ENCODE measurements around the gene ADAM12.

The ADAM12 gene

DNA sequence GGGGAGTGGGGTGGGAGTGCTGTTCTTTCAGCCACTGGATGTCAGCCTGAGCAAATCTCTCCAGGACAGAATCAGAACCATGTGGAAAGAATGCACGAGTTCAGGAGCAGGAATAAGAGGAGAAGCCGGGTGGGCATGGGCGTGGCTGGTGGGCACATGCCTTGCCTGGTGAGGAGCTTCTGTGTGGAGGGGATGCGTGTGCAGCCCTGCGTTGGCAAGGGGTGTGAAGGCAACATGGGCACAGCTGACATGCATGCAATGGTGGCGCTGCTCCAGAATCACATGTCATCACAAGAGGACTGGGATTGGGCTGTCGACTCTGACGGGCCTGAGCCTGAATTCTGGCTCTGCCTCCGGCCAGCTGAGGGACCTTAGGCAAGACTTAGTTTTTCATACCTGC lies 162.1 kb downstream of the ADAM12 start:
- DNase-seq (ENCODE audit: low read depth) = no peak
- no peak overlapping the region for H3K4me3 ChIP-seq (ENCODE audit: low read depth, low read length)

DNA sequence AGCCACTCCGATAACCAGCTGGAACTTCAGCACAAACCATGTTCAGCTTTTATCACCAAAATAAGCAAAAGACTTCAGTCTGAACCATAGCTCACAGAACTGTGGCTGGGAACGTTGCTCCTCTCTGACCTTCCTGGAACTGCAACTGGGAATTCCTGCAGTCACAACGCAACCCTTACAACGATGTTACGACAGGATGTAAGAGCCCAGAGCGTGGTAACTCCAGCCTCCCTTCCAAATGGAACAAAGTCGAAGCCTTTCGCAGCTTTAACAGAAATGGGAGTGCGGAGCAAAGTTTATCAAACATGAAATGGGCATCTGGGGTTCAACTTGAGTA lies 162.6 kb downstream of the ADAM12 start:
- peak; percentile 59 for DNase-seq (ENCODE audit: low read depth)
- no peak overlapping the region for H3K4me3 ChIP-seq (ENCODE audit: low read depth, low read length)

DNA sequence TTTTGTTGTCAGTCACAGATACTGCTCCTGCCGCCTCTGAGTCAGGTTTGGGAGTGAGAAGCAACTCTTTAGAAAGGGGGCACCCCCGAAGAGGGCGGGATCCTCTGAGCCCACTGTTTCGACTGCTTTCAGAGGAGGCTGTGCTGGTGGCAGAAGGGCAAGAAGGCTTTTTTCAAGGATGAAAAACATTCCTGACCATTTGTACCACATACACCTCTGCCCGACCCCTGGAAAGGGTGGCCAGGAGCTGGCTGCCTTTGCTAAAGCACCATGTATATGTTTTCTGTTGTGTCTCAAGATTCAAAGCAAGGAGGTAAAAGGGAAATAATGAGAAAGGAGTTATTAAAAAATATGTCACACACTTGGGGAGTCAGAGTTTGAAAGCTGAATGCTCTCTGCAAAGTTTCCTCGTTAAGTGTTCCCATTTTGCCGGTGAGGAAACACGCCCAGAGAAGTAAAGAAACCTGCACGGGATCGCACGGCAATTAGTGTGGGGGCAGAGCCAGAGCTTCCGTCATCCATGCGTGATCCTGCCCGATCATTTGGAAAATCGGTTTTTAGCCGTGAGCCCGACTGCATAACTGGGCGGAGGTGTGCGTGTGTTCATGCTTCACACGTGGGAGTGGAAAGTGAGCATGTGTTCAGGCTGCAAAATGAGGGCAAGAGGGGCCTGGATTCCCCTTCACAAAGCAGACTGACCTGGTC lies 163.2 kb downstream of the ADAM12 start:
- no peak for DNase-seq (ENCODE audit: low read depth)
- no peak overlapping the region for H3K4me3 ChIP-seq (ENCODE audit: low read depth, low read length)

DNA sequence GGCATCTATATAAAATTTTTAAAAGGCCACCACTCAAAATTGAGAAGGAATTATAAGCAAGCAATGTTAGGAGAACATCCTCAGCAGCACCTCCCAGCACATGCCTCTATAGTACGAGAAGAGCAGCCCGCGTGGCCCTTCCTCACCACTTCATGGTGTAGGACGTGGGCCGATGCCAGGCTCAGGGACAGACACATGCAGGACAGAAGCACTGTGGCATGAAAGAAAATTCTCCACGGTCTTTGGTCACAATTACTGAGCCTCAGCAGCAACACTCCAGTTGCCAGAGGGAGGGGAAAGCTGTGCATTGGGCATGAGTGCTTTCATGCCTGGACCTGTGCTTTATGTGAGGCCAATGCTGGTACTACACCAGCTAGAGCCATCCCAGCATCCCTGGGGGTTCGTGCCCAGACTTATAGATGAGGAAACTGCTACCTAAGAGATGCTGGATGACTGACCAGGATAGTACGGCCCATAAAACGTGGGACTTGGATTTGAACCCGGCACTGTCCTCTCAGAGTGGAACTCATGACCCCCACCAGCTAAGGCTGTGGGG lies 164.7 kb downstream of the ADAM12 start:
- DNase-seq (ENCODE audit: low read depth) = no peak
- H3K4me3 ChIP-seq (ENCODE audit: low read depth, low read length) = no peak overlapping the region

DNA sequence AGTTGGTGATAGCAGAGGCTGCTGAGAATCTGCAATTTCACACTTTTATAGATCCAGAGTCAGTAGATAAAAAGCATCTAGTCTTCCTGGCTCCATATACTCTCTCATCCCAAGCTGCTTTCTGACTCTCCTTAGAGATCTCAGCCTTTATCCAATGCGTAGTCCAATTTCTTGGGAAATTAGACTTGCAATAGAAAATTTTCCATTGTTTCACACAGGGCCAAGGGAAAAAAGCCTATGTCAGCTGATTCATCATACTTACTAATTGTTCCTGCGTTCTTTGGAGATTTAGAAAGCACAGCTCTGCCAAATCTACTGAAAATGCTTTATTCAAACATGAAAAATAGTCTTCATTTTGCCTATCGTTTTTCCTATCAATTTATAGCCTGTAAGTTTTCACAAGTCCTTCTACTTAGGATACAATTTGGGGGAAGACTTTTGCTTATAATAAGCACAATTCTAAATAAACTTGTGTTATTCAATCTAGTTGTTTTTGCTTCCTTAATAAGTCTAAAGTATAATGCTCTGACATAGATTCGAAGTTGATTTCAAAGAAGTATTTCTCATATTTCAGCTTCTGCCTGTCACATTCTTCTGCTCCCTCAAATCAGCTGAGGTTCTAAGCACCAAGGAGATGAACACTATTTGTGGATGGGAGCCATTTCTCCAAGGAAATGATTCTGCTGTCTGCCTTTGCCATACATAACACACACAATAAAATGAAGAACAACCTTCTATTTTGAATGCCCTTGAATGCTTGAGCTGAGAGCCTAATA lies 165.4 kb downstream of the ADAM12 start:
- no peak overlapping the region for H3K4me3 ChIP-seq (ENCODE audit: low read depth, low read length)
- DNase-seq (ENCODE audit: low read depth) = no peak

DNA sequence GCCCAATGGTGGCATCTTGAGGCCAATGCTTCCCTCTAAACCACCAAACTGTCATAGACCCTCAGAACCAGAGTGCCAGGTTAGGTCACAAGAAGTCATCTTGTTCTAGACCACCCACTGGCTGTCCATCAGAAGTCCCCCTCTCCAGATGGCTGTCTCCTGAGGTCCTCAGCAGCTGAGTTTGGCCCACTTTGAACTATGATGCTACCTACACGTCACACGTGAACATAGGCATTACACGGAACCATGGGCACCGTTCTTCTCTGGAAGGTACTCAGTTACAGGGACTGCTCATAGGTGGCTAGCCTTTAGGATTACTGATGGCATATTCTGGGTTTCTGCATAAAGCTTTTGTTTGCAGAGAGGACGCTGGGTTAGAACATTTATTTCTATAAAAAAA lies 166.4 kb downstream of the ADAM12 start:
- no peak overlapping the region for H3K4me3 ChIP-seq (ENCODE audit: low read depth, low read length)
- no peak for DNase-seq (ENCODE audit: low read depth)

DNA sequence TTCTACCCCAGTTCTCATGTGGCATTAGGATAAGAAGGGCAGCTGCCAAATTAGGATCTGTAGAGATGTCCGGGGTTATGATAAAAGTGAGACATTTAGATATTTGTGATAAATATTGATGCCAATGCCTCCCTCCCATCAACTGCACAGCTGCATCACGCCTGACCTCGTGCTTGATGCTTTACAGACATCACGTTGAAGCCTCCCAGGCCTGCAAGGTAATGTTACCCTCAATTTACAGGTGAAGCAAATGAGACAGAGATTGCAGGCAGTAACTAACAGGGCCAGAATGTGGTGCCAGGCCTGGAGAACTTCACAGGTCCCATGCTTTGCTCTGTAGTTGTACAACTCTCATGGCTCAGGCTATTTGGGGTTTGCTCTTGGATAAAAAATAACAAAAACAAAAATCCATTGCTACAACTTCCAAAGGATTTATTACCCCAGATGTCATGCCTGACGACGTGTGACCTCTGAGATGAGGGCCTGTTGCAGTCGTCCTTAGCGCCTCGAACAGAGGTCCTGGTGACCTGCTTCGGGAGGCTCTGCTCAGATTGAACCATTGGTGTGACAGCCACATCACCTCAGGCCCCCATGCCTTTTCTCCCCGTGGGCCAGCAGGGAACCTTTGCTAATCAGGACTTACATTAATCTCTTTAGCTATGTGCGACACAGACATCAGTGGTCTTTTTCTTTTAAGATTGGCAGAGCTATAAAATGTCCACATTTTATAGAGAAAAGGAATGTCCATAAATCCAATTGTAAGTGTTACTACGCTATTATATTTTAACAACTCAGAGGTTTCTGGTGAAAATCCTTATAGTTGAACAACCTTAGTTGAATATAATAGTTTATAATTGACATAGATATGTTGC lies 169.3 kb downstream of the ADAM12 start:
- DNase-seq (ENCODE audit: low read depth) = no peak
- no peak overlapping the region for H3K4me3 ChIP-seq (ENCODE audit: low read depth, low read length)

DNA sequence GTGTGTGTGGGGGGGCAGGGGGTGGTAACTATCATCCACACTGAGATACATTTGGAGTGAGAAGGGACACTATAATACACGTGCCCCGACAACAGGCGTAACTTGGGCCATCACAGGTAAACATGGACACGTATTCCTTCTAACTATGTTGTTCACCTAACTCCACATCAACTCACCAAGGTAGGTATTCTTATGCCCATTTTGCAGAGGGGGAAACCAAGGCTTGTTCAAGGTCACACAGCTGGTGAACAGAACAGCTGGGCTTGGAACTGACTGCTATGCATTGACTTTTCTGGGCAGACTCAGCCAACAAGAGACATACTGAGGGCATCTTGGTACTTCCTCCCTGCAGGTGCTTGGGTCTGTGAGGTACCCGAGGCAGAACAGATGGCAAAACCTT lies 170.1 kb downstream of the ADAM12 start:
- H3K4me3 ChIP-seq (ENCODE audit: low read depth, low read length) = no peak overlapping the region
- no peak for DNase-seq (ENCODE audit: low read depth)

DNA sequence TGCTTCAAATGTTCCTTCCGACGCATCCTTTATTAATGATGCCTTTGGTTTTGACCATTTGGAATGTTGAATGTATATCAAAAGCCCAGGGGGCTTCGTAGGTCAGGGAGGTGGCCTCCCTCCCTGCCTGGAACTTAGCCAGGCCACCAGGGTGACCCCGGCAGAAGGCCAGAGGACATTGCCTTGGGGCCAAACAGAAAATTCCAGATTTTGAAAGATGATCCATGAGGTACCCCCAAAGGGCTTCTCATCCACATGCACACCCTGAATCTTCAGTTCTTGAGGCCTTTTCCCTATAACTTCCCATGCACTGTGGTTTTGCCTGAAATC lies 171.7 kb downstream of the ADAM12 start:
- DNase-seq (ENCODE audit: low read depth) = no peak
- no peak overlapping the region for H3K4me3 ChIP-seq (ENCODE audit: low read depth, low read length)

DNA sequence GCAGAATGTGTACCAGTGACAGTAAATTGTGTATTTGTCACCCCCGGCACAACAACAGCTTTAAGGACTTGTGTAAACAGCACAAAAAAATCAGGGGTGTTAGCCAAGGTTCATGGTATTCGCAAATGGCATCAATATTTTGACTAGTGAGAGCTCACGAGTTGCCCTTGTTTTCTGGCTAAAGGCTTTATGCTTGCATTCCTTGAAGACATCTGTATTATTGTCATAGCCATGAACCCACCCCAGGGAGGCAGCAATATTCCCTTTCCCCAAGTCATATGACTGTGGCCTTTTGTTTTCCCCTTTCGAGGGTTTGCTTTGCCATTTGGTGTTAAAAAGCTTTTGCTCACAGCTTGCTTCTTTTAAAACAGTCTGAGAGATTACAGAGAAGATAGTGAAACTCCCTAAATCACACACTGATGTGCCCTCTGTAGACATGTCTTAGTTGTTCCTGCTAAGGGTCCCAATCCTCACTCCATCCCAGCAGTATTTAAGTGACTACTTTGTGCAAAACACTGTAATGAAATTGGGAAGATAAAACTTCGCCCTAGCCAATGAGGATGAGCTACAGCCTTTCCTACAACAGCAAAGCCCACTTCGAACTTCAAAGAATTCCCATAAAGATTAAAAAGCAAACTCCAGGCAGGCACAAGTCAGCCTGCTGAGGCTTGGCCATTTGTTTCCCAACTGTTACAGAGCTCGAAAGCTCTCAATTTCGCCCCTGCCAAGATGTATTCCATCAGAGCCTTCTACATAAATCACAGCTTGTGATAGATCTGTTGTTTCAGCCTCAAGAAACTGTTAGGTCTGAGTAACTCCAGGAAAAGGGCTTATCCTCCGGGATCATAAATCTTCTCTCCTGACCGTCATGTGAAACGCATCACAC lies 172.3 kb downstream of the ADAM12 start:
- peak; percentile 92 for DNase-seq (ENCODE audit: low read depth)

DNA sequence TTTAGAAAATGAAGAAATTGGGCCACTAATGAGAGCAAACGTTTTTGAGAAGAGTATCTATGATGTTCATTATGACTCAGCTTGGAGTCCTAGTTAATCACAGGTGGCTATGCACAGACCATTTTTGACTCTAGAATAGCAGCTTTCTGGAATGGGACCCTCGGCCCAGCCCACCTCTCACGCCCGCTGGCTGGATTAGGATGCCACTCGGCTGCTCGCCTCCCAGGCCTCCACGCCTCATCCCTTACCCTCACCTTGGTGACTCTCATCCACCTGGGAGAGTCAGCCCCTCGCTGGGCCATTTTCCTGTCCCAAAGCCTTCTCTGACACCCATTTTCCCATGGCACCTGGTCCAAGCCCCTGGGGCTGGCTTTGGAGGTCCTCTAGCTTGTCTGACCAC lies 173.6 kb downstream of the ADAM12 start:
- DNase-seq (ENCODE audit: low read depth) = no peak
- H3K4me3 ChIP-seq (ENCODE audit: low read depth, low read length) = no peak overlapping the region

More for the DNA sequence above, 172.3 kb downstream of the ADAM12 start:
- H3K4me3 ChIP-seq (ENCODE audit: low read depth, low read length) = no peak overlapping the region

DNA sequence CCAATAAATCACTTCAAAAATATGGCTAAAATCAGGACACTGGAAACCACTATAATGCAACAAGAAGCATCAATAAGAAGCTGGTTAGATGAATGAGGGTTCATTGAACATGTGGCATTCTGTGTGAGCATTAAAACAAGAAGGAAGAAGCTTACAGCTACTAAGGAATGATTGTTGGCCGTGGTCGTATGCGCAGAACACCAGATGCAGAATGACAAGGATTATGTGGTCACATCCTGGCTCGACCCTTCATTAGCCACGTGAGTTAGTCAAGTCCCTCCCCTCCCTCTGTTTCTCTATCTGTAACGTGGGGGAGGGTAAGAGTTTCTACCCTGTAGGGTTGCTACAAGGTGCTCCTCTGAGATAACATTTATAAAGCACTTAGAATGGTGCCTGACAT lies 174.3 kb downstream of the ADAM12 start:
- DNase-seq (ENCODE audit: low read depth) = no peak
- H3K4me3 ChIP-seq (ENCODE audit: low read depth, low read length) = no peak overlapping the region

DNA sequence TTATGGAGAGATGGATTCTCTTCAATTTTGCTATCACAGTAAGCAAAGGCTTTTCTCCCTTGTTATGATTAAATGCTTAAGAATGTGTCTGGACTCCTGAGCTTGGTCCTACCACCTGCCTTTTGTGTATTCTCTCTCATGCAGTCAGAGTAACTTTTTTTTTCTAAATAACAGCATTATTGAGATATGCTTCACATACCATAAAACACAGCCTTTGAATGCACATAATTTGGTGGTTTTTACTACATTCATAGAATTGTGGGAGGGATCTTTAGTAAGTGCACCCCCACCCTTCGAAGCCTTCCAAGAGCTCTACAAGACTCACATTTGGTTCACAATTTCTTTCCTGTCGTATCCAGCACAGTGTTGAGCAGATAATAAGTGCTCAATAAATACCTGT lies 175.5 kb downstream of the ADAM12 start:
- DNase-seq (ENCODE audit: low read depth) = no peak
- no peak overlapping the region for H3K4me3 ChIP-seq (ENCODE audit: low read depth, low read length)

DNA sequence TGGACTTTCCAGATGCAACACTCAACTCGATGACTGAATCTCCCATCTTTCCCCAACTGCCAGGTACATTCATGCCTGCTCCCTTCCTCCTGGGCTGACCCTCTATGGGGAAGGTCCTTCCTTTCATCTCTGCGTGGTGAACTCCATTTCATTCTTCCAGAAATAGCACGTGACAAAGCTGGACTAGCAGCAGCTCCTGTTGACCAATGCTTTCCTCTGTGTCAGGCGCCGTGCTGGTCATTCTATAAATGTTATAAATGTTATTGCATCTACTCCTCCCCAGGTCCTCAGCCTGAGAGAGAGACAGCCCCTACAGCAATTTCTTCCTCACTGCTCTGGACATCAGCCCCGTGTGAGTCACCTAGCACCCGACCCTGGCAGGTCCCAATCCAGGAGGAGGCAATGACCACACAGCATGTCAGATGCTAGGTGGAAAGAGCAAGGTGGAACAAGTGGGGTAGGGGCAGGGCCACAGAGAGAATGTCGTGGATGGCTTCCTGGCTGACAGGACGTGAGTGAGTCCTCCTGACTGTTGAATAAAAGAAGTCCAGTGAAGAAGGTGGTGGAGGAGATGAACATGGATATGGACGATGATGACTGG lies 178.1 kb downstream of the ADAM12 start:
- no peak overlapping the region for H3K4me3 ChIP-seq (ENCODE audit: low read depth, low read length)
- DNase-seq (ENCODE audit: low read depth) = no peak

DNA sequence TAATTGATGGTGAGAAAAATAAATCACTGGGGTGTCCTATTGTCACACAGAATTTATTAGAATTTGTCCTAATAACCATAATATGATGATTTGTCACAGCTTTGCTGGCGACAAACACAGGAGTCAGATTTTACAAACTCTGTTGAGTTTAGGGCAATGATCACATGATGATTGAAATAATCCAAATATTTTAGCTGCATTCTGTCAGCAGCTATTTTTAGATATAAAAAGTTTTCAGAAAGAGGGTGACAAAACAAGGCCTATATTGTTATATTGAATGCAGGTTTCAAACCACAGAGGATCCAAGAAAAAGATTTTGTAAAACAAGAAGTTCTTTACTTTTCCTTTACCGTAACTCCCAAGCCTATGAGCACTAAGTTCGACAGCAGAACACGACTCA lies 178.8 kb downstream of the ADAM12 start:
- DNase-seq (ENCODE audit: low read depth) = no peak

DNA sequence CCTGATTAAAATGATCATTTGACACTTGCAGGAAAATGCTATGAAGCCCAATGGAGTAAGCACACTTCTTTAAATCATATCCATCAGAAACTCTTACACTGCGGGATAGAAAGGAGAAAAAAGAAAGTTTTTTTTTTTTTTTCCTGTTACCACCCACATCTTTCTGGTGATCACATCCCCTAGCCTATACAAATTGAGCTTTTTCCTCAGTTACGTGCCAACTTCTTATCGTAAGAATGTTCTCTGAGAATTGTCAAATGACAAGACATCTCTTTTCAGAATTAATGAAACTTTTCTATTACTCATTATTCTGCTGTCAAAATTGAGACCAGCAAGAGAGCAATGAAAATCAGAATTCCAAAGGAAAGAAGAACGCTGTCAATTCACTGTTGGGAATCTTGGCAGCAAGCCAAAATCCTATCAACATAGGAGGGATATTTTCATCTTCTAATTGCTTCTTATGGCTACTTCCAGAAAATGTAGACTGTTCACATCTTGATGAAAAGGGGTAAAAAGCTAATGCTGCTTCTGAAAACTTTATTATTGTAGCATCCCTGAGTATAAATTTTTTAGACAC lies 179.5 kb downstream of the ADAM12 start:
- DNase-seq (ENCODE audit: low read depth) = no peak
- H3K4me3 ChIP-seq (ENCODE audit: low read depth, low read length) = no peak overlapping the region

More for the DNA sequence above, 178.8 kb downstream of the ADAM12 start:
- H3K4me3 ChIP-seq (ENCODE audit: low read depth, low read length) = no peak overlapping the region

DNA sequence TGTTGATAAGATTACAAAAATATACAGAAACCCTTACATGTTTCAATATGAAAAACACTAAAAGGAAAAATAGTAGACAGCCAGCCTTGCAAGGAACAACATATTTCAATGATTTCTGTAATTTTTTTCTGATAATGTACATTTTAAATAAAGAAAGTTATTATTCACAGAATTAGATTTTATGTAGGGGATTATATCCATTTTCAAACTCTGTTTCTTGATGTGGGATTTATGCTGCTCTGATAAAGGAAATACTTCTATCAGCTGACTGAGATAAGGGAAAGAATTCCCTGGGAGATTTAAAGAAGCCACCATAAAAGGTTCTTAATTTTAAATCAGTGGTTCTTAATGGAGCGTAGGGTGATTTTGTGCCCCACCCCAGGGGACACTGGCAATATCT lies 180.4 kb downstream of the ADAM12 start:
- H3K4me3 ChIP-seq (ENCODE audit: low read depth, low read length) = no peak overlapping the region

DNA sequence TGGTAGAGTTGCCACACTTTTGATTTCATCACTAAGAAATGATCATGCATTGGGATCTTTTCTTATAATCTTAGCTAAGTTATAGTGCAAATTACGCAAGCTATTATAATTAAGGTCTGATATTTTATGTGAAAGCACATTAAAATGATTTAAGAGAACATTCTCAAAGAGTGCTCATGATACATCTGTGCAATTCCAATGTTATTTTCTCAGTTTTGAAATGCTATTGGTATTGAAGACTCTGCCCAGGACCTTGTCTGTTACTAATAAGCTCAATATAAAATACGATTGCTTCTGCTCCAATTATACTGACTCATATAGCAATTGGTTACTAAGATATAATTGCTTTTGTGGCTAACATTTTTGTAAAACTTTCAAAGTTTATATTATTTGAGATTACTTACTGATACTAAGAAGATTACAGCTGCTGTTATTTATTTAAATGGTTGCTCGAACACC lies 180.9 kb downstream of the ADAM12 start:
- H3K4me3 ChIP-seq (ENCODE audit: low read depth, low read length) = no peak overlapping the region
- no peak for DNase-seq (ENCODE audit: low read depth)

More for the DNA sequence above, 180.4 kb downstream of the ADAM12 start:
- DNase-seq (ENCODE audit: low read depth) = no peak
